PC-9 (cell line): Measurements from ENCODE around the gene BMP2K. TPM values are rescaled to one million over a fixed set of nuclear protein-coding genes. Genes with fewer than 3 reads are reported as not detected.
A peak's percentile ranks its signal among the peaks of the same experiment; 100 is the strongest.

Experiments used
- BruUV-seq: library from RNA; stranded (reverse); fragments of 400-500 nt; replicated peaks from 2 replicates; lab custom pipeline; 2021; lab: Mats Ljungman, UMichigan
- CTCF ChIA-PET: fragments of 300-600 bp; sonication (Branson Sonifier 250); formaldehyde crosslinking; loops from one replicate; lab custom pipeline; 2022; ENCODE audit warnings: antibody characterized with exemption; lab: Charles Lee
- POLR2A ChIA-PET: fragments of 300-600 bp; sonication (Branson Sonifier 250); formaldehyde crosslinking; loops from one replicate; lab custom pipeline; 2022; ENCODE audit warnings: antibody characterized with exemption; ENCODE audit not compliant: unreplicated experiment; lab: Charles Lee
- DNase-seq, 2 experiments: peaks; one replicate each; pipeline versions ENCODE4 v3.0.0 to v3.0.0-alpha.2; 2015 to 2022; ENCODE audit warnings: mixed read lengths in 1 of 2
- H2AFZ ChIP-seq: fragments of 200-600 bp; sonication (generic); 2 replicates; pipeline ENCODE4 v1.8.1; 2017; ENCODE audit warnings: antibody characterized with exemption
- H3F3A ChIP-seq: fragments of 200-600 bp; sonication (generic); 2 replicates; pipeline ENCODE4 v1.8.1; 2017; ENCODE audit warnings: antibody characterized with exemption, mild to moderate bottlenecking, low read depth; ENCODE audit not compliant: insufficient read depth
- H3K27ac ChIP-seq: fragments of 200-600 bp; sonication (generic); 2 replicates; pipeline ENCODE4 v1.6.1; 2016; ENCODE audit warnings: mixed run types
- H3K27me3 ChIP-seq: fragments of 200-600 bp; sonication (generic); 2 replicates; pipeline ENCODE4 v1.6.1; 2016; ENCODE audit warnings: low read depth, mixed run types; ENCODE audit not compliant: insufficient read depth
- H3K36me3 ChIP-seq: fragments of 200-600 bp; sonication (generic); 2 replicates; pipeline ENCODE4 v1.6.1; 2016; ENCODE audit warnings: low read depth, mixed run types
- H3K4me1 ChIP-seq: fragments of 200-600 bp; sonication (generic); replicated peaks from 2 replicates; pipeline ENCODE4 v1.6.1; 2016; ENCODE audit warnings: mixed run types; ENCODE audit not compliant: insufficient read depth
- H3K4me2 ChIP-seq: fragments of 200-600 bp; sonication (generic); 2 replicates; pipeline ENCODE4 v1.6.1; 2017; ENCODE audit warnings: mixed run types
- H3K4me3 ChIP-seq: fragments of 200-600 bp; sonication (generic); 2 replicates; pipeline ENCODE4 v1.6.1; 2016; ENCODE audit warnings: mixed run types
- H3K79me2 ChIP-seq: fragments of 200-600 bp; sonication (generic); 2 replicates; pipeline ENCODE4 v1.6.1; 2017; ENCODE audit warnings: low read depth, mixed run types
- H3K9me2 ChIP-seq: fragments of 200-600 bp; sonication (generic); 2 replicates; pipeline ENCODE4 v1.8.1; 2017; ENCODE audit warnings: mild to moderate bottlenecking; ENCODE audit not compliant: insufficient read depth
- H3K9me3 ChIP-seq: fragments of 200-600 bp; sonication (generic); 2 replicates; pipeline ENCODE4 v1.8.1; 2016; ENCODE audit warnings: low read depth; ENCODE audit not compliant: insufficient read depth
- H4K20me1 ChIP-seq: fragments of 200-600 bp; sonication (generic); 2 replicates; pipeline ENCODE4 v1.8.1; 2017; ENCODE audit not compliant: insufficient read depth
- CTCF ChIP-seq: fragments of 200-600 bp; sonication (generic); conservative IDR thresholded peaks from 2 replicates; pipeline ENCODE4 v1.6.1; 2017; ENCODE audit warnings: mixed run types, antibody characterized with exemption, mild to moderate bottlenecking, moderate library complexity
- EZH2 ChIP-seq: fragments of 200-600 bp; sonication (generic); IDR thresholded peaks from 2 replicates; pipeline ENCODE4 v1.8.0; 2017; ENCODE audit warnings: antibody characterized with exemption, low read depth
- intact Hi-C: fragments of 100-400 bp; cut with micrococcal nuclease; formaldehyde crosslinking; loops from one replicate; pipeline ENCODE4 v1.10.0; 2022; ENCODE audit not compliant: unreplicated experiment
- total RNA-seq: library from RNA; stranded (reverse); gene quantifications from 2 replicates; pipeline ENCODE4 v1.2.3, GENCODE V29; 2021

Gene BMP2K
- total RNA-seq, 1 experiment from 2014 or later, result 12.2 TPM

GRCh38 chr4:78939667-78940008, 163.5 kb downstream of the BMP2K start:
- Histone ChIP-seq H2AFZ (peak overlapping the region; percentile 94), H3K27me3 (no peaks in the 10 kb centered on the region), H3K4me2 (peak overlapping the region; percentile 92), H3K4me3 (peak overlapping the region; percentile 72), H3K9me2 (no peaks in the 10 kb centered on the region), H3K4me1 (peaks cover 9% of the 10 kb centered on the region), H3K27ac (no peak overlapping the region), H3K79me2 (no peaks in the 10 kb centered on the region), H3K9me3 (no peaks in the 10 kb centered on the region), H3K36me3 (no peaks in the 10 kb centered on the region), H4K20me1 (no peaks in the 10 kb centered on the region), H3F3A (no peaks in the 10 kb centered on the region)
- intact Hi-C loops, result no loop called here
- TF ChIP-seq EZH2 (no peak), CTCF (no peak)
- ChIA-PET CTCF (interaction anchor here (0.6 kb wide), 1 partner anchor 290 kb away, joined by 13 read pairs; no protein-coding TSS in a partner anchor), POLR2A (interaction anchor here (0.6 kb wide), 5 partner anchors 15 to 1419 kb away, joined by 3 to 11 read pairs (median 6); no protein-coding TSS in a partner anchor)
- DNase-seq, result no peak
- BruUV-seq, result TSS peak; percentile 29

- no peak overlapping the region for H3K4me2 ChIP-seq
- no peaks in the 10 kb centered on the region for H3K9me3 ChIP-seq
- no peaks in the 10 kb centered on the region for H4K20me1 ChIP-seq
- TF ChIP-seq EZH2 (no peak), CTCF (no peak)
- ChIA-PET POLR2A (no interaction called here), CTCF (no interaction called here)
- no peaks in the 10 kb centered on the region for H3K9me2 ChIP-seq
- H3K36me3 ChIP-seq, result no peaks in the 10 kb centered on the region
- H3K27ac ChIP-seq, result no peak overlapping the region
- no TSS peak for BruUV-seq
- H3K79me2 ChIP-seq, result no peaks in the 10 kb centered on the region
- DNase-seq, result no peak
- H3F3A ChIP-seq, result no peaks in the 10 kb centered on the region
- H2AFZ ChIP-seq, result no peak overlapping the region
- H3K4me3 ChIP-seq, result no peak overlapping the region
- H3K4me1 ChIP-seq, result peaks cover 9% of the 10 kb centered on the region
- intact Hi-C loops, result no loop called here
- no peaks in the 10 kb centered on the region for H3K27me3 ChIP-seq
Observed at GRCh38 chr4:78940752-78941151, 164.6 kb downstream of the BMP2K start.

GRCh38 chr4:78944381-78944780, 168.2 kb downstream of the BMP2K start:
- no peak overlapping the region for H3K27ac ChIP-seq
- no peaks in the 10 kb centered on the region for H3F3A ChIP-seq
- no peaks in the 10 kb centered on the region for H3K36me3 ChIP-seq
- no peaks in the 10 kb centered on the region for H3K79me2 ChIP-seq
- CTCF ChIA-PET, result no interaction called here
- no peaks in the 10 kb centered on the region for H3K4me1 ChIP-seq
- no peaks in the 10 kb centered on the region for H3K27me3 ChIP-seq
- no peaks in the 10 kb centered on the region for H4K20me1 ChIP-seq
- H3K9me3 ChIP-seq, result no peaks in the 10 kb centered on the region
- intact Hi-C loops, result no loop called here
- H3K4me2 ChIP-seq, result no peak overlapping the region
- no peaks in the 10 kb centered on the region for H3K9me2 ChIP-seq
- POLR2A ChIA-PET, result interaction anchor here (0.7 kb wide), 1 partner anchor 1163 kb away, joined by 3 read pairs; no protein-coding TSS in a partner anchor
- no TSS peak for BruUV-seq
- no peak overlapping the region for H2AFZ ChIP-seq
- DNase-seq, result no peak
- H3K4me3 ChIP-seq, result no peak overlapping the region
- TF ChIP-seq CTCF (no peak), EZH2 (no peak)
